K562 (cell line): ENCODE results near the gene RCSD1. TPM values are rescaled to one million over a fixed set of nuclear protein-coding genes. Genes with fewer than 3 reads are reported as not detected.

ENCODE experiments used
- BMI1 ChIP-seq: fragments of 150-350 bp; IDR thresholded peaks from 2 replicates; pipeline ENCODE4 v1.6.1; 2014; ENCODE audit warnings: low read length
- DDX20 ChIP-seq: fragments of 450-650 bp; IDR thresholded peaks from 2 replicates; pipeline ENCODE4 v1.6.1; 2016; ENCODE audit warnings: missing genetic modification characterization, low read depth, mild to moderate bottlenecking, missing compliant biosample characterization, moderate library complexity
- KDM1A ChIP-seq, 2 experiments: fragments of 450-650 bp; IDR thresholded peaks; 2 replicates each; pipeline ENCODE4 v1.6.1; 2016; ENCODE audit warnings: mild to moderate bottlenecking in 2 of 2
- NFYB ChIP-seq: IDR thresholded peaks from 2 replicates; pipeline ENCODE4 v1.6.1; 2011; ENCODE audit warnings: mild to moderate bottlenecking, moderate library complexity; ENCODE audit not compliant: insufficient read length; ENCODE audit errors: extremely low read depth
- PCBP1 ChIP-seq: fragments of 200-400 bp; formaldehyde crosslinking; IDR thresholded peaks from 2 replicates; pipeline ENCODE4 v1.6.1; 2018; ENCODE audit warnings: mild to moderate bottlenecking, low read depth, low read length; ENCODE audit not compliant: poor library complexity, severe bottlenecking
- POLR2H ChIP-seq: IDR thresholded peaks from 2 replicates; pipeline ENCODE4 v1.6.1; 2016; ENCODE audit warnings: missing genetic modification characterization, low read depth, mild to moderate bottlenecking, control low read depth, missing compliant biosample characterization, moderate library complexity
- PYGO2 ChIP-seq: fragments of 450-650 bp; IDR thresholded peaks from 2 replicates; pipeline ENCODE4 v1.6.1; 2016; ENCODE audit warnings: mild to moderate bottlenecking, missing genetic modification characterization, moderate library complexity, missing compliant biosample characterization
- RCOR1 ChIP-seq, 2 experiments: IDR thresholded peaks; 2 replicates each; pipeline ENCODE4 v1.6.1; 2012; ENCODE audit warnings: low read depth in 2 of 2, low read length in 2 of 2, borderline replicate concordance in 1 of 2, improper control_type of control experiment in 1 of 2
- RNF2 ChIP-seq: sonication (generic); IDR thresholded peaks from 2 replicates; pipeline ENCODE4 v1.6.1; 2016
- TARDBP ChIP-seq: fragments of 450-650 bp; IDR thresholded peaks from 2 replicates; pipeline ENCODE4 v1.6.1; 2016
- TEAD1 ChIP-seq, 2 experiments: fragments of 450-650 bp in 1 of 2; sonication (generic) in 1 of 2; formaldehyde crosslinking; IDR thresholded peaks; 2 replicates each; pipeline versions ENCODE4 v1.4.0 to v1.8.0; 2020 to 2022; ENCODE audit warnings: mild to moderate bottlenecking in 2 of 2, missing genetic modification reagents in 1 of 2
- ZNF551 ChIP-seq: fragments of 250-450 bp; sonication (Bioruptor Pico); IDR thresholded peaks from 2 replicates; pipeline ENCODE4 v1.5.0; 2021; ENCODE audit warnings: mild to moderate bottlenecking, moderate library complexity
- ZNF561 ChIP-seq: fragments of 450-650 bp; formaldehyde crosslinking; conservative IDR thresholded peaks from 2 replicates; pipeline ENCODE4 v1.4.0; 2020; ENCODE audit warnings: mild to moderate bottlenecking, moderate library complexity
- ZNF75A ChIP-seq: fragments of 450-650 bp; formaldehyde crosslinking; IDR thresholded peaks from 2 replicates; pipeline ENCODE4 v1.4.0; 2020; ENCODE audit warnings: mild to moderate bottlenecking
- polyA plus RNA-seq, 8 experiments: library from polyadenylated mRNA; depleted of rRNA in 4 of 8; stranded (reverse) in 5 of 8; unstranded in 3 of 8; fragments of >200 nt; fragmentation: Nextera tagmentation in 2 of 8; fragmentation: Illumina TruSeq in 1 of 8; extraction: Ambion mirVana in 2 of 8; extraction: Trizol in 1 of 8; gene quantifications; 2 replicates each; pipeline versions ENCODE4 v1.2.1 to v1.2.3, GENCODE V29; 2011 to 2014; ENCODE audit warnings: inconsistent platforms in 1 of 8, missing spikeins in 1 of 8
- total RNA-seq, 7 experiments: library from RNA; depleted of rRNA in 6 of 7; stranded (reverse); fragments of >200 nt in 6 of 7; fragmentation: Illumina TruSeq in 2 of 7; extraction: Trizol in 2 of 7; gene quantifications; 2 replicates each; pipeline versions ENCODE4 v1.2.1 to v1.2.3, GENCODE V29; 2011 to 2021; ENCODE audit warnings: low replicate concordance in 1 of 7
- TF ChIP-seq, protein P1 (sequence below): fragments of 450-650 bp; IDR thresholded peaks from 2 replicates; pipeline ENCODE4 v1.6.1; 2016; ENCODE audit warnings: low read depth, mild to moderate bottlenecking, moderate library complexity
- TF ChIP-seq, protein P2 (sequence below): fragments of 250-450 bp; sonication (Bioruptor Pico); IDR thresholded peaks from 2 replicates; pipeline ENCODE4 v1.4.0; 2020
- TF ChIP-seq, protein P3 (sequence below), 2 experiments: fragments of 450-650 bp; conservative IDR thresholded peaks; 2 replicates each; pipeline ENCODE4 v1.6.1; 2017; ENCODE audit warnings: mild to moderate bottlenecking in 2 of 2, moderate library complexity in 2 of 2

RCSD1 gene
- total and polyA plus RNA-seq, 9 of the 15 experiments (the other 6 are each of a cell fraction or from before 2014, with no cell fraction given): 7.8 to 69.8 (median 45.3) TPM

DNA sequence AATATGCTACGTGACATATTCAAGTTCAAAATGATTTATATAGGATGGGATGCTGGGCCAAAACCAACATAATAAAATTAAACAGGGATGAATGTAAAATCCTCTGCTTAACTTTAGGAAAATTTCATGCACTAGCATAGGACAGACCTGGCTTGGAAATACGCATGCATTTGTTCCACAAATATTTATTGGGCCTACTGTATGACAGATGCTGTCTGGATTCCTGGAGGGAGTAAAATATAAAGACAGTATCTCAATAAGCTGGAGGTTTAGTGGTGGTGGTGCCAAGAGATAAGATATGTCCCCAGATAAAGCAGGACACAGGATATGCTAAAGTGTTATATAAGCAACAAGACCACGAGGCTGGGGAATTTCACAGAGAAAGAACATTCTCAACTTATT, 15.1 kb downstream of the RCSD1 start (continued):
- TF ChIP-seq, protein P1, sequence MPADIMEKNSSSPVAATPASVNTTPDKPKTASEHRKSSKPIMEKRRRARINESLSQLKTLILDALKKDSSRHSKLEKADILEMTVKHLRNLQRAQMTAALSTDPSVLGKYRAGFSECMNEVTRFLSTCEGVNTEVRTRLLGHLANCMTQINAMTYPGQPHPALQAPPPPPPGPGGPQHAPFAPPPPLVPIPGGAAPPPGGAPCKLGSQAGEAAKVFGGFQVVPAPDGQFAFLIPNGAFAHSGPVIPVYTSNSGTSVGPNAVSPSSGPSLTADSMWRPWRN: no peak
- TF ChIP-seq POLR2H (tag) (0 out of 2 replicates have a peak, but pooled peaks have one; percentile 32), DDX20 (tag) (0 out of 2 replicates have a peak, but pooled peaks have one; percentile 25), PYGO2 (0 out of 2 replicates have a peak, but pooled peaks have one; percentile 37), TEAD1 (CRISPR knock-in tag; IDR thresholded peaks at IDR 0.05) (0 out of 4 replicates have a peak, but pooled peaks of 1 of the 2 experiments have one; percentile 57), ZNF561 (CRISPR knock-in tag) (no peak), TARDBP (no peak), RNF2 (no peak), KDM1A (IDR thresholded peaks at IDR 0.05) (0 out of 4 replicates have a peak, but pooled peaks of 1 of the 2 experiments have one; percentile 18), PCBP1 (no peak), ZNF551 (CRISPR knock-in tag) (0 out of 2 replicates have a peak, but pooled peaks have one; percentile 22), RCOR1 (IDR thresholded peaks at IDR 0.05; ENCODE audit: borderline replicate concordance in 1 of 2, low read depth in 2 of 2, low read length in 2 of 2) (peak in 1 of 2 experiments; percentile 26; a peak in 1 of 4 replicates), NFYB (no peak), BMI1 (no peak), ZNF75A (CRISPR knock-in tag) (no peak)
- TF ChIP-seq, protein P2, sequence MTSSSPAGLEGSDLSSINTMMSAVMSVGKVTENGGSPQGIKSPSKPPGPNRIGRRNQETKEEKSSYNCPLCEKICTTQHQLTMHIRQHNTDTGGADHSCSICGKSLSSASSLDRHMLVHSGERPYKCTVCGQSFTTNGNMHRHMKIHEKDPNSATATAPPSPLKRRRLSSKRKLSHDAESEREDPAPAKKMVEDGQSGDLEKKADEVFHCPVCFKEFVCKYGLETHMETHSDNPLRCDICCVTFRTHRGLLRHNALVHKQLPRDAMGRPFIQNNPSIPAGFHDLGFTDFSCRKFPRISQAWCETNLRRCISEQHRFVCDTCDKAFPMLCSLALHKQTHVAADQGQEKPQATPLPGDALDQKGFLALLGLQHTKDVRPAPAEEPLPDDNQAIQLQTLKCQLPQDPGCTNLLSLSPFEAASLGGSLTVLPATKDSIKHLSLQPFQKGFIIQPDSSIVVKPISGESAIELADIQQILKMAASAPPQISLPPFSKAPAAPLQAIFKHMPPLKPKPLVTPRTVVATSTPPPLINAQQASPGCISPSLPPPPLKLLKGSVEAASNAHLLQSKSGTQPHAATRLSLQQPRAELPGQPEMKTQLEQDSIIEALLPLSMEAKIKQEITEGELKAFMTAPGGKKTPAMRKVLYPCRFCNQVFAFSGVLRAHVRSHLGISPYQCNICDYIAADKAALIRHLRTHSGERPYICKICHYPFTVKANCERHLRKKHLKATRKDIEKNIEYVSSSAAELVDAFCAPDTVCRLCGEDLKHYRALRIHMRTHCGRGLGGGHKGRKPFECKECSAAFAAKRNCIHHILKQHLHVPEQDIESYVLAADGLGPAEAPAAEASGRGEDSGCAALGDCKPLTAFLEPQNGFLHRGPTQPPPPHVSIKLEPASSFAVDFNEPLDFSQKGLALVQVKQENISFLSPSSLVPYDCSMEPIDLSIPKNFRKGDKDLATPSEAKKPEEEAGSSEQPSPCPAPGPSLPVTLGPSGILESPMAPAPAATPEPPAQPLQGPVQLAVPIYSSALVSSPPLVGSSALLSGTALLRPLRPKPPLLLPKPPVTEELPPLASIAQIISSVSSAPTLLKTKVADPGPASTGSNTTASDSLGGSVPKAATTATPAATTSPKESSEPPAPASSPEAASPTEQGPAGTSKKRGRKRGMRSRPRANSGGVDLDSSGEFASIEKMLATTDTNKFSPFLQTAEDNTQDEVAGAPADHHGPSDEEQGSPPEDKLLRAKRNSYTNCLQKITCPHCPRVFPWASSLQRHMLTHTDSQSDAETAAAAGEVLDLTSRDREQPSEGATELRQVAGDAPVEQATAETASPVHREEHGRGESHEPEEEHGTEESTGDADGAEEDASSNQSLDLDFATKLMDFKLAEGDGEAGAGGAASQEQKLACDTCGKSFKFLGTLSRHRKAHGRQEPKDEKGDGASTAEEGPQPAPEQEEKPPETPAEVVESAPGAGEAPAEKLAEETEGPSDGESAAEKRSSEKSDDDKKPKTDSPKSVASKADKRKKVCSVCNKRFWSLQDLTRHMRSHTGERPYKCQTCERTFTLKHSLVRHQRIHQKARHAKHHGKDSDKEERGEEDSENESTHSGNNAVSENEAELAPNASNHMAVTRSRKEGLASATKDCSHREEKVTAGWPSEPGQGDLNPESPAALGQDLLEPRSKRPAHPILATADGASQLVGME (CRISPR knock-in tag): no peak
- TF ChIP-seq, protein P3, sequence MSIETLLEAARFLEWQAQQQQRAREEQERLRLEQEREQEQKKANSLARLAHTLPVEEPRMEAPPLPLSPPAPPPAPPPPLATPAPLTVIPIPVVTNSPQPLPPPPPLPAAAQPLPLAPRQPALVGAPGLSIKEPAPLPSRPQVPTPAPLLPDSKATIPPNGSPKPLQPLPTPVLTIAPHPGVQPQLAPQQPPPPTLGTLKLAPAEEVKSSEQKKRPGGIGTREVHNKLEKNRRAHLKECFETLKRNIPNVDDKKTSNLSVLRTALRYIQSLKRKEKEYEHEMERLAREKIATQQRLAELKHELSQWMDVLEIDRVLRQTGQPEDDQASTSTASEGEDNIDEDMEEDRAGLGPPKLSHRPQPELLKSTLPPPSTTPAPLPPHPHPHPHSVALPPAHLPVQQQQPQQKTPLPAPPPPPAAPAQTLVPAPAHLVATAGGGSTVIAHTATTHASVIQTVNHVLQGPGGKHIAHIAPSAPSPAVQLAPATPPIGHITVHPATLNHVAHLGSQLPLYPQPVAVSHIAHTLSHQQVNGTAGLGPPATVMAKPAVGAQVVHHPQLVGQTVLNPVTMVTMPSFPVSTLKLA (conservative IDR thresholded peaks at IDR 0.05): 0 out of 4 replicates have a peak, but pooled peaks of 1 of the 2 experiments have one; percentile 25
